Thymus (tissue), 11 donors: ENCODE measurements around the gene NRXN3. TPM values are rescaled to one million over a fixed set of nuclear protein-coding genes. Genes with fewer than 3 reads are reported as not detected.

ENCODE experiments used
- DNase-seq, 9 donors: peaks; one replicate each; pipeline ENCODE4 v3.0.0-alpha.2; 2013; ENCODE audit warnings: low spot score in 9 of 9, low read depth in 6 of 9, missing footprints in 1 of 9
- H3K27ac ChIP-seq, 2 donors: one replicate each; pipeline ENCODE4 v1.5.1; 2013; ENCODE audit warnings: control low read depth in 1 of 2, low read depth in 1 of 2, low read length in 1 of 2, mild to moderate bottlenecking in 1 of 2, moderate library complexity in 1 of 2
- H3K27me3 ChIP-seq, 2 donors: one replicate each; pipeline ENCODE4 v1.5.1; 2013; ENCODE audit warnings: low read length in 1 of 2; ENCODE audit not compliant: control insufficient read depth in 2 of 2, insufficient read depth in 1 of 2
- H3K36me3 ChIP-seq, 2 donors: one replicate each; pipeline ENCODE4 v1.5.1; 2013; ENCODE audit warnings: low read length in 1 of 2, mild to moderate bottlenecking in 1 of 2, moderate library complexity in 1 of 2; ENCODE audit not compliant: control insufficient read depth in 2 of 2, insufficient read depth in 2 of 2
- H3K4me1 ChIP-seq, 2 donors: one replicate each; pipeline ENCODE4 v1.5.1; 2013; ENCODE audit warnings: low read length in 2 of 2; ENCODE audit not compliant: control insufficient read depth in 2 of 2, insufficient read depth in 2 of 2
- H3K4me3 ChIP-seq, 2 donors: one replicate each; pipeline ENCODE4 v1.5.1; 2013; ENCODE audit warnings: low read length in 2 of 2, control low read depth in 1 of 2, mild to moderate bottlenecking in 1 of 2
- H3K9me3 ChIP-seq, 2 donors: one replicate each; pipeline ENCODE4 v1.5.1; 2013; ENCODE audit warnings: low read length in 1 of 2, mild to moderate bottlenecking in 1 of 2; ENCODE audit not compliant: control insufficient read depth in 2 of 2, insufficient read depth in 1 of 2
- WGBS: extraction: QIAGEN DNeasy Blood & Tissue Kit; methylation state at CpG from one replicate; pipeline ENCODE4 v1.1.7; 2013; 5-methylcytosine and 5-hydroxymethylcytosine counted together
- polyA plus RNA-seq: library from polyadenylated mRNA; stranded (reverse); fragments of 200-250 nt; gene quantifications from one replicate; pipeline ENCODE4 v1.2.3, GENCODE V29; 2013
- total RNA-seq: library from RNA; stranded (reverse); fragments of 120-200 nt; gene quantifications from one replicate; pipeline ENCODE4 v1.2.4, GENCODE V29; 2013
- donor health status: healthy.

Gene NRXN3
- total and polyA plus RNA-seq, 2 donors = 1.5 to 3.7 TPM

DNA sequence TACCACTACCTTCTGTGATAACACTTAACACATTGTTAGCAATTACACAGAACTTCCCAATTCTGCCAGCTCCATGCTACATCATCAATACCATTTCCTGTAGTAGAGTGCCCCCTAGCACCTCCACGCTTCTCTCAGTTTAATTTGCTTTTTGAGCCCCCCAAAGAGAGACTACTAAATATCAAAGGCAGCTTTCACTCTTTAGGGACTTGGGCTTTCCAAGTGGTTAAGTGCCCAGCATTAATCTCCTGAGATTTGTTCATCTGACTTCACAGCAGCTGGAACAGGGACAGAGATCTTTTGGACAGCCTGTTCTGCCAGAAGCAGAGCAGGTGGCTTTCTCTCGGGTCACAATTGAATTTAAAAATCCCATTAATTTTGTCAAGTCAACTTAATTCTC, 1086.2 kb downstream of the NRXN3 start:
- 72% methylated on average over 2 of the region's 2 CpGs for WGBS
- Histone ChIP-seq H3K9me3 (peaks cover 0 to 1% of the 10 kb centered on the region in 2 donors), H3K27me3 (no peaks in the 10 kb centered on the region), H3K36me3 (no peaks in the 10 kb centered on the region), H3K4me3 (no peak overlapping the region), H3K27ac (no peak overlapping the region), H3K4me1 (no peaks in the 10 kb centered on the region)
- DNase-seq = no peak

- Histone ChIP-seq H3K4me1 (no peaks in the 10 kb centered on the region), H3K27ac (no peak overlapping the region), H3K36me3 (no peaks in the 10 kb centered on the region), H3K27me3 (no peaks in the 10 kb centered on the region), H3K4me3 (no peak overlapping the region), H3K9me3 (peaks cover 0 to 1% of the 10 kb centered on the region in 2 donors)
- no peak for DNase-seq
- 95% methylated on average over 3 of the region's 3 CpGs for WGBS
Measured at GRCh38 chr14:79260406-79260805, 1090.2 kb downstream of the NRXN3 start.

GRCh38 chr14:79265366-79265946, 1095.3 kb downstream of the NRXN3 start:
- Histone ChIP-seq H3K4me1 (no peaks in the 10 kb centered on the region), H3K36me3 (no peaks in the 10 kb centered on the region), H3K27ac (no peak overlapping the region), H3K4me3 (no peak overlapping the region), H3K27me3 (no peaks in the 10 kb centered on the region), H3K9me3 (peaks cover 0 to 1% of the 10 kb centered on the region in 2 donors)
- no peak for DNase-seq
- WGBS = 90% methylated on average over 4 of the region's 4 CpGs

DNA sequence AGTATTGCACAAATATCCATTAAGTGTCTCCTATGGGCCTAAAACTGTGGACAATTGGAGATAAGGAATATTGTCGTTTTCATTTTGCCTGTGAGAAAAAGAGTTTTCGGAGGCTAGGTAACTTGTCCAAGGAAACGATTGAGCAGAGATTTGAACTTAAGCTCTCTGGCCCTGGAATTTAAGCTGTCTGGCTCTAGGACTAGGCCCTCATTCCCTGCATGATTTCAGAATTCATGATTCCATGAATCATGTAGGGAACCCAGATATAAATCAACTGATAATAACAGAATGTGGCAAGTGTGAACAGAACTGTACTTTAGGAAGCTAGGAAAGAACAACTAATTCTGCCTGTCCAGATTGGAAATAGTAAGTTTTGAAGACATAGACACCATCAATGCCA, 1100.2 kb downstream of the NRXN3 start:
- Histone ChIP-seq H3K9me3 (no peaks in the 10 kb centered on the region), H3K4me1 (no peaks in the 10 kb centered on the region), H3K27me3 (no peaks in the 10 kb centered on the region), H3K4me3 (no peak overlapping the region), H3K36me3 (no peaks in the 10 kb centered on the region), H3K27ac (no peak overlapping the region)
- 98% methylated on average over 3 of the region's 3 CpGs for WGBS
- no peak for DNase-seq

- Histone ChIP-seq H3K9me3 (no peaks in the 10 kb centered on the region), H3K4me3 (no peak overlapping the region), H3K27me3 (no peaks in the 10 kb centered on the region), H3K27ac (no peak overlapping the region), H3K4me1 (no peaks in the 10 kb centered on the region), H3K36me3 (no peaks in the 10 kb centered on the region)
- no peak for DNase-seq
Measured at GRCh38 chr14:79271122-79271521, 1100.9 kb downstream of the NRXN3 start.

GRCh38 chr14:79274641-79275291, 1104.6 kb downstream of the NRXN3 start:
- H3K36me3 ChIP-seq = no peaks in the 10 kb centered on the region
- no peak overlapping the region for H3K27ac ChIP-seq
- peaks cover 18 to 24% of the 10 kb centered on the region in 2 donors for H3K27me3 ChIP-seq
- H3K9me3 ChIP-seq = peaks cover 0 to 3% of the 10 kb centered on the region in 2 donors
- H3K4me3 ChIP-seq = no peak overlapping the region
- 73% methylated on average over 2 of the region's 2 CpGs for WGBS
- DNase-seq = no peak
- H3K4me1 ChIP-seq = no peaks in the 10 kb centered on the region

- no peak for DNase-seq
- H3K27me3 ChIP-seq = peaks cover 23 to 29% of the 10 kb centered on the region in 2 donors
- H3K27ac ChIP-seq = no peak overlapping the region
- no peaks in the 10 kb centered on the region for H3K4me1 ChIP-seq
- no peaks in the 10 kb centered on the region for H3K36me3 ChIP-seq
- WGBS = 84% methylated on average over 4 of the region's 4 CpGs
- peaks cover 0 to 3% of the 10 kb centered on the region in 2 donors for H3K9me3 ChIP-seq
- H3K4me3 ChIP-seq = no peak overlapping the region
Measured at GRCh38 chr14:79275292-79275655, 1105.1 kb downstream of the NRXN3 start.

- H3K27me3 ChIP-seq = peaks cover 31 to 45% of the 10 kb centered on the region in 2 donors
- WGBS = 18% methylated on average over 18 of the region's 18 CpGs
- H3K4me3 ChIP-seq = no peak overlapping the region
- peaks cover 0 to 3% of the 10 kb centered on the region in 2 donors for H3K9me3 ChIP-seq
- no peaks in the 10 kb centered on the region for H3K36me3 ChIP-seq
- no peaks in the 10 kb centered on the region for H3K4me1 ChIP-seq
- no peak overlapping the region for H3K27ac ChIP-seq
- no peak for DNase-seq
Measured at GRCh38 chr14:79278286-79278797, 1108.2 kb downstream of the NRXN3 start.

DNA sequence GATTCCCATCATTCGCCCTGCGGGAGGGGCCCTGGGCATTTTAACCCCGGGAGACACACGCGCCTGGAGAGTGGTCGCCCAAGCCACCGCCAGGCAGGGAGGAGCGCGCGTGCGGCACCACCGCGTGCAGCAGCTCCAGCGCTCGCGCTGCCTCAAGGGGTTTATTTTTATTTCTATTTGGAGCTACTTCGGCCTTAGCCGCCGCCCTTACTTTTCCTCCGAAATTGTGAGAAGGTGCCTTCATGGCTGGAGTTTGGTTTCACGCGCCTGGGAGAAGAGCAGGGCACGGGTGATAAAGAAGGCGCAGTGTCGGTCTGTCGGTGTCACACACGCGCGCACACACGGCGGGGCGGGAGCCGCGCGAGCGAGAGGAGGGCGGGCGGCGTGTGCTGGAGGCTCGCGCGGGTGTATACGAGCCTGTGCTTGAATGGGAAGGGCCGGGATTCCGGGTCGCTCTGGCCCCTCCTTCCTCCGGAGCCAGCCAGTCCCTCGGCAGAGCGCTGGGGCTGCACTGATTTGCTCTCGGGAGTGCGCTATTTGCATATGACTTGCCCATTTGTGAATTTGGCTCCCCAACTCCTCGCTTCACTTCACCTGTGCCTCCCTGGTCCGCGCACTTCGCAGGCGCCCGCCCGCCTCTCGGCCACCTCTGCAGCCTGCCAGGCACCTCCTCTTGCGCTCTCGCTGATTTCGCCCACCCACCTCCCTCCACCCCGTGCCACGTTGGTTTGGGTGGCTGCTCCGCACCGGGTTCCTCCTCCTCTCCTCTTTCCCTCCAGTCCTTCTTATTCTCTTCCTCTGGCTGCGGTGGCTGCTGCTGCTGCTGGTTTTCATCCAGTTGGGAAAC, 1108.8 kb downstream of the NRXN3 start:
- DNase-seq = peak in 7 of 9 donors; percentile 4 to 37 (median 9)
- peak overlapping the region; percentile 13 to 21 for H3K4me3 ChIP-seq
- H3K27ac ChIP-seq = no peak overlapping the region
- 3% methylated on average over 67 of the region's 67 CpGs for WGBS
- peaks cover 31 to 45% of the 10 kb centered on the region in 2 donors for H3K27me3 ChIP-seq
- no peaks in the 10 kb centered on the region for H3K36me3 ChIP-seq
- no peaks in the 10 kb centered on the region for H3K4me1 ChIP-seq
- peaks cover 0 to 3% of the 10 kb centered on the region in 2 donors for H3K9me3 ChIP-seq
